Measurements from ENCODE around the gene MSL3B.

MSL3B gene

DNA sequence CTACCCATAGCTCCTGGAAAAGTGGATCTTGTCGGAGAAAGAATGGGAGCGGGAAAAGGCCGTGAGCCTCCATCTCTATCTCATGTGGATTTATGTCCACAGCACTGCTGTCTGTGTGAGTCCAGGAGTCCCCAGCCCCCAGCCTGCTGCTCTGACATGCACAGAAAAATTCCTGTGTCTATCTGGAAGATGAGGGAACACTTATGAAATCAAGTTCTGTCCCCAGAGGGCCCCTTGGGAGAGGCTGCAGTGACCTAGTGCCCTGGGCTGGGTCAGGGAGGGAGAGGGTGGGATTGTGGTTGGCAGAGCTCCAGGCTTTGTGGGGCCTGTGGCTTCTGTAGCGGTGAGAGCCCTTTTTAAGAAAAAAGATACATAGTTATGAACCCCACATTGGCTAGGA lies 51.4 kb downstream of the MSL3B start:
- Histone ChIP-seq H3K4me3 (ENCODE audit: low read depth in 2 of 2, low read length in 2 of 2) (no peak overlapping the region), H3K27me3 (ENCODE audit: control insufficient read depth, insufficient read depth, low read length) (no peaks in the 10 kb centered on the region), H3K4me1 (ENCODE audit: control insufficient read depth, insufficient read depth, low read length) (no peaks in the 10 kb centered on the region), H3K9me3 (ENCODE audit: control insufficient read depth, insufficient read depth, low read depth, low read length) (no peaks in the 10 kb centered on the region), H3K36me3 (ENCODE audit: control insufficient read depth, insufficient read depth, low read length) (no peaks in the 10 kb centered on the region), H3K27ac (ENCODE audit: low read length) (no peak overlapping the region)
- BruUV-seq (replicated peaks): no TSS peak
- POLR2A ChIA-PET: no interaction called here
- ATAC-seq: no peak
- CTCF ChIA-PET: no interaction called here
- TF ChIP-seq TCF7L2 (IDR thresholded peaks at IDR 0.05; ENCODE audit: low read depth, low read length): no peak
- no peak for TF ChIP-seq POLR2AphosphoS5 (IDR thresholded peaks at IDR 0.05; ENCODE audit: low read depth, low read length)
- TF ChIP-seq SIN3A (IDR thresholded peaks at IDR 0.05; ENCODE audit: borderline replicate concordance, insufficient read depth, low read depth, low read length): no peak
- TF ChIP-seq, protein P1, sequence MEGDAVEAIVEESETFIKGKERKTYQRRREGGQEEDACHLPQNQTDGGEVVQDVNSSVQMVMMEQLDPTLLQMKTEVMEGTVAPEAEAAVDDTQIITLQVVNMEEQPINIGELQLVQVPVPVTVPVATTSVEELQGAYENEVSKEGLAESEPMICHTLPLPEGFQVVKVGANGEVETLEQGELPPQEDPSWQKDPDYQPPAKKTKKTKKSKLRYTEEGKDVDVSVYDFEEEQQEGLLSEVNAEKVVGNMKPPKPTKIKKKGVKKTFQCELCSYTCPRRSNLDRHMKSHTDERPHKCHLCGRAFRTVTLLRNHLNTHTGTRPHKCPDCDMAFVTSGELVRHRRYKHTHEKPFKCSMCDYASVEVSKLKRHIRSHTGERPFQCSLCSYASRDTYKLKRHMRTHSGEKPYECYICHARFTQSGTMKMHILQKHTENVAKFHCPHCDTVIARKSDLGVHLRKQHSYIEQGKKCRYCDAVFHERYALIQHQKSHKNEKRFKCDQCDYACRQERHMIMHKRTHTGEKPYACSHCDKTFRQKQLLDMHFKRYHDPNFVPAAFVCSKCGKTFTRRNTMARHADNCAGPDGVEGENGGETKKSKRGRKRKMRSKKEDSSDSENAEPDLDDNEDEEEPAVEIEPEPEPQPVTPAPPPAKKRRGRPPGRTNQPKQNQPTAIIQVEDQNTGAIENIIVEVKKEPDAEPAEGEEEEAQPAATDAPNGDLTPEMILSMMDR (IDR thresholded peaks at IDR 0.05): no peak
- TF ChIP-seq, protein P2, sequence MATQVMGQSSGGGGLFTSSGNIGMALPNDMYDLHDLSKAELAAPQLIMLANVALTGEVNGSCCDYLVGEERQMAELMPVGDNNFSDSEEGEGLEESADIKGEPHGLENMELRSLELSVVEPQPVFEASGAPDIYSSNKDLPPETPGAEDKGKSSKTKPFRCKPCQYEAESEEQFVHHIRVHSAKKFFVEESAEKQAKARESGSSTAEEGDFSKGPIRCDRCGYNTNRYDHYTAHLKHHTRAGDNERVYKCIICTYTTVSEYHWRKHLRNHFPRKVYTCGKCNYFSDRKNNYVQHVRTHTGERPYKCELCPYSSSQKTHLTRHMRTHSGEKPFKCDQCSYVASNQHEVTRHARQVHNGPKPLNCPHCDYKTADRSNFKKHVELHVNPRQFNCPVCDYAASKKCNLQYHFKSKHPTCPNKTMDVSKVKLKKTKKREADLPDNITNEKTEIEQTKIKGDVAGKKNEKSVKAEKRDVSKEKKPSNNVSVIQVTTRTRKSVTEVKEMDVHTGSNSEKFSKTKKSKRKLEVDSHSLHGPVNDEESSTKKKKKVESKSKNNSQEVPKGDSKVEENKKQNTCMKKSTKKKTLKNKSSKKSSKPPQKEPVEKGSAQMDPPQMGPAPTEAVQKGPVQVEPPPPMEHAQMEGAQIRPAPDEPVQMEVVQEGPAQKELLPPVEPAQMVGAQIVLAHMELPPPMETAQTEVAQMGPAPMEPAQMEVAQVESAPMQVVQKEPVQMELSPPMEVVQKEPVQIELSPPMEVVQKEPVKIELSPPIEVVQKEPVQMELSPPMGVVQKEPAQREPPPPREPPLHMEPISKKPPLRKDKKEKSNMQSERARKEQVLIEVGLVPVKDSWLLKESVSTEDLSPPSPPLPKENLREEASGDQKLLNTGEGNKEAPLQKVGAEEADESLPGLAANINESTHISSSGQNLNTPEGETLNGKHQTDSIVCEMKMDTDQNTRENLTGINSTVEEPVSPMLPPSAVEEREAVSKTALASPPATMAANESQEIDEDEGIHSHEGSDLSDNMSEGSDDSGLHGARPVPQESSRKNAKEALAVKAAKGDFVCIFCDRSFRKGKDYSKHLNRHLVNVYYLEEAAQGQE (IDR thresholded peaks at IDR 0.05; ENCODE audit: insufficient read depth in 1 of 2, low read depth in 2 of 2, low read length in 1 of 2): no peak
- intact Hi-C loops (cut with micrococcal nuclease; ENCODE audit: unreplicated experiment) (no loop called here), in situ Hi-C loops (cut with HindIII; ENCODE audit: low pct_unique_long_range_greater_than_20kb, low sequenced_read_pairs) (no loop called here)
- no peak for DNase-seq (ENCODE audit: low read depth, low spot score)

DNA sequence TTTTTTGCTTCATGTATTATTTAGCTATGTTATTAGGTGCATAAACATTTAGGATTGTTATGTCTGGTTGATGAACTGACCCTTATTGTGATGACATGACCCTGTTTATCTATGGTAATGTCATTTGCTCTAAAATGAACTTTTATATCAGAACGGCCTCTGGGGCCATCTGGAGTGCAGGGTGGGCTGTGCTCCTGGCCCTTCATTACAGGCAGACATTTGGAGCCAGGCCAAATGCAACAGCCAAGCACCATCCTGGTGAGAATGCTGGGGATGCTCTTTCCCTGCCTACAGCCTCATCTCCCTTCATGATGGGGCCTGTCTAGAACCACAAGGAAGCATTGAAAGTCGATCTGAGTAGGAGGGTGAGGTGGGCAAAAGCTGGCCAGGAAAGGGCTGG lies 51.9 kb downstream of the MSL3B start:
- ATAC-seq (no peak), DNase-seq (ENCODE audit: low read depth, low spot score) (no peak)
- intact Hi-C loops (cut with micrococcal nuclease; ENCODE audit: unreplicated experiment): no loop called here
- ChIA-PET CTCF (no interaction called here), POLR2A (interaction anchor here (0.6 kb wide), 1 partner anchor 306 kb away, joined by 4 read pairs; no protein-coding TSS in a partner anchor)
- no peak for TF ChIP-seq POLR2AphosphoS5 (IDR thresholded peaks at IDR 0.05; ENCODE audit: low read depth, low read length)
- no peak for TF ChIP-seq SIN3A (IDR thresholded peaks at IDR 0.05; ENCODE audit: borderline replicate concordance, insufficient read depth, low read depth, low read length)
- TF ChIP-seq, protein P2 (IDR thresholded peaks at IDR 0.05; ENCODE audit: insufficient read depth in 1 of 2, low read depth in 2 of 2, low read length in 1 of 2): no peak
- TF ChIP-seq TCF7L2 (IDR thresholded peaks at IDR 0.05; ENCODE audit: low read depth, low read length): no peak
- TF ChIP-seq, protein P1 (IDR thresholded peaks at IDR 0.05): no peak
- in situ Hi-C loops (cut with HindIII; ENCODE audit: low pct_unique_long_range_greater_than_20kb, low sequenced_read_pairs): no loop called here
- no peaks in the 10 kb centered on the region for H3K4me1 ChIP-seq (ENCODE audit: control insufficient read depth, insufficient read depth, low read length)
- no TSS peak for BruUV-seq (replicated peaks)
- no peak overlapping the region for H3K4me3 ChIP-seq (ENCODE audit: low read depth in 2 of 2, low read length in 2 of 2)
- no peaks in the 10 kb centered on the region for H3K36me3 ChIP-seq (ENCODE audit: control insufficient read depth, insufficient read depth, low read length)
- no peaks in the 10 kb centered on the region for H3K27me3 ChIP-seq (ENCODE audit: control insufficient read depth, insufficient read depth, low read length)
- H3K27ac ChIP-seq (ENCODE audit: low read length): no peak overlapping the region
- H3K9me3 ChIP-seq (ENCODE audit: control insufficient read depth, insufficient read depth, low read depth, low read length): no peaks in the 10 kb centered on the region
